ENCODE measurements around the gene DCPS.

The DCPS gene

GRCh38 chr11:126328444-126328843 lies 24.6 kb downstream of the DCPS start:
- DNase-seq (ENCODE audit: low read depth), result no peak

DNA sequence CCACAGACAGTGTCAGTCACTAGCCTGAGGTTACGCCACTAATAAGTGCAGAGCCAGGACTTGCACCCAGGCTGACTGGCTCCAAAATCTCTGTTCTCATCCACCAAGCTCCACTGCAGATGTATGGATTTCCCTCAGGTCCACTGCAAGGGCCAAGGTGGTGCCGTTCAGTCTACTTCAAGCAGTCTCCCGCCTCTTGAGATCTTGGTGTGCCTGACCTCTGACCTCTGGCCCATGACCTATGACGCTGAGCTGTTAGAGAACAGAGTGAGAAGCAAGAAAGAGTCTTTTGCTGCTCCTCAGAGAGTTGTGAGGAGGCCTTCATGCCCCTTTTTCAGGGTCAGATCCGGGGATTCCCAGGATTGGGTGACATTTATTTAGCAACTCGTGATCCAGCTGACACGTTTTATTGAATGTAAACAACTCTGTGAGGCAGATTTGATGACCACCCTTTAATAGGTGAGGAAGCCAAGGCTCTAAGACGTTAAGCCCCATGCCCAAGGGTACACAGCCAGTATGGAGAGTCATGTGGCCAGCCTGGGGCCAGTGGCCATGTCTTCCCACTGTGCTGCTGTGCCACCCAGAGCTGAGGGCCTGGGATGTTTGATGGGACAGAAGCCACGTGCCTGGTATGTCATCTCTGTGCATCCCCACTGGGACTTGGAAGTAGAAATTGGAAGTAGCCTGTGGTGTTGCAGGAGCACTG lies 25.2 kb downstream of the DCPS start:
- DNase-seq (ENCODE audit: low read depth), result no peak

GRCh38 chr11:126329644-126330211 lies 25.9 kb downstream of the DCPS start:
- DNase-seq (ENCODE audit: low read depth), result no peak

GRCh38 chr11:126331286-126331685 lies 27.4 kb downstream of the DCPS start:
- no peak for DNase-seq (ENCODE audit: low read depth)

- DNase-seq (ENCODE audit: low read depth), result no peak
Measured at GRCh38 chr11:126332221-126332711, 28.4 kb downstream of the DCPS start.

DNA sequence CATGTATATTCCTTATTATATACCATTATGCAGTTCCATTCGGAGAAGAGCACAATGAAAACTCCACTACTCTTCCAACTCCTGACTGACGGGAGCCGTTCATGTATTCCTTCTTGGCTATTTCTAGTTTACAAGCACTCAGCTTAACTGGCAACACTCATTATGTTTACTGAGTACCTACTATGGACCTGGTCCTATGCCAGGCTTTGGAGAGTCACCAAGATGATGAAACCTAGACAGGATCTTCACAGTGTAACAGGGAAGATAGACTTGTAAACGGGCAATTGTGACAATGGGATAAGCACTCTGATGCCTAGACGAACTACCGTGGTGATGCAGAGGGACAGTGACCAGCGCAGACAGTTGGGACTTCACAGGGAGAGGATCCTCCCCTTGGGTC lies 29.3 kb downstream of the DCPS start:
- no peak for DNase-seq (ENCODE audit: low read depth)

DNA sequence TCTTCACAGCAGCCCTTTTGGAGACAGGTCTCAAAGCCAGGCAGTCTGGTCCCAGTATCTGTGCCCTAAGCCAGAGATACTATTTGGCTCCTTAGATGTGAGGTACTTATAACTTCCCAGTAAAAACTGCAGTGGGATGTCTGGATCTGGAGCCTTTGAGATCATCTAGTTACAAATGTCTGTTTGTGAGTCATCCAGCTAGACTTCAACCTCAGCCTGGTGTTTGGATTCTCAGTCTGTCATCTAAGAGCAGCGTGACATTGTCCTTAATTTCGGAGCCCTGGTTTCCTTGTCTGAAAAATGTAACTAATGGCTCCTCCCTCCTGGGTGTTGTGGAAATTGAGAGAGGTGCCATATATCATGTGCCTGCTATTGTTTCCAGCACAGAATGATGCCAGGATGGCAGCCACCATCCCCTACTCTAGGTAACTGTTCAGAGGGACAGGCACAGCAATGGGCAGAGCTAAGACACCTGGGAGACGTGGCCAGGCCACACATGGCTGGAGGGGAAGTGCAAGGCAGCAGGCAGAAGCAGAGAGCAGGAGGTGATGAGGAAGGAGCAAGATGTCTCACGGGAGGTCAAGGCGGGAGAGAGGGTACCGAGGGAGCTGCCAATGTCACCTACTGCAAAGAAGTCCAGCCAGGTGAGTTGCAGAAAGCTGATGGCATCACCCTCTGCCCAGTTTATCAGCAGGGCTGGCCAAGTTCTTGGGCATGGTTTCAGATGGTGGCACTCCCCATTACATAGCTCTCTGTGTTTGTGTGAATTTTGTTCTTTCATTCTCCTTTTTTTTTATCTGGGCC lies 31.0 kb downstream of the DCPS start:
- no peak for DNase-seq (ENCODE audit: low read depth)

DNA sequence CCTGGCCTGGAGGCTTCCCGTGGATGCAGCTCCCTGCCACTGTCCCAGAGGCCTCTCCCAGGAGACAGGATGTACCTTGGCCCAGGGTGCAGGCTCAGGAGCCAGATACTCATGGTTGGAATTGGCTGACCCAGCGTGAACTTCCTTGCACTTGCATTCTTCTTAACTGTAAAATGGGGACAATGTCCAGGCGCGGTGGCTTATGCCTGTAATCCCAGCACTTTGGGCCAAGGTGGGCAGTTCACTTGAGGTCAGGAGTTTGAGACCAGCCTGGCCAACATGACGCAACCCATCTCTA lies 31.6 kb downstream of the DCPS start:
- no peak for DNase-seq (ENCODE audit: low read depth)

- no peak for DNase-seq (ENCODE audit: low read depth)
Measured at GRCh38 chr11:126336138-126336541, 32.3 kb downstream of the DCPS start.

GRCh38 chr11:126336671-126337101 lies 32.8 kb downstream of the DCPS start:
- no peak for DNase-seq (ENCODE audit: low read depth)

GRCh38 chr11:126337126-126337473 lies 33.2 kb downstream of the DCPS start:
- no peak for DNase-seq (ENCODE audit: low read depth)

DNA sequence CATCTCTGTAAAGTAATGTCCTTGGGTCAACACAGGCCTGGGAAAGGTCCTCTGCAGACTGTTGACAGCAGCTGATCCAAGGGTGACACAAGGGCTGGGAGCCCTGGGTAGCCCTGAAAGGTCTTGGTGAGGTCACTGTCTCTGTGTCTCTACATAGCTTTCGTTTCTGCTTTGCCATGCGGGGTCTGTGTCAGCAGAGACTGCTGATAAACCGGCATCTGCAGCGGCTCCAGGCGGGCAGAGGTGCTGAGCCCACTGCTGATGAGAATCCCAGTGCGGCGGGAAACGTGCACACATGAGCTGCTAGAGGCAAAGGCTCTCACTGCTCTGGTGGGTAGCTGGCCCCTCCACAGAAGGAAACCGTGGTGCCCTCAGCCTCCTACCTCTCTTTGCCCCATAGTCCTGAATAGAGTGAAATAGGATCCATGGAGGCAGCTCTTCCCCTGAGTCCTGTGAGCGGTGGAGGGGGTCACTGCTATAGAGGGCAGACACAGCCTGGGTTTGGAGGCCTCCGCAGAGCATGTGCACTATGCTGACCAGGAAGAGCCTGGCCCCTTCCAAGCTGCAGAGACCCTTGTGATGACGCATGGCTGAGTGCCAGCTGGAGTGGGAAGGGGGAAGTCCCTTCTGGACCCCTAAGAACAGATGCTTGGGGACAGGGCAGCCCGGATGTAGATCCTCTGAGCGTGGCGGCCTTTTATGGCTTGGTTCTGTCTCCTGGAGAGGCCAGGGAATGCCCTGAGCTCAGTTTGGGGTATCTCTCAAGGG lies 33.8 kb downstream of the DCPS start:
- no peak for DNase-seq (ENCODE audit: low read depth)

DNA sequence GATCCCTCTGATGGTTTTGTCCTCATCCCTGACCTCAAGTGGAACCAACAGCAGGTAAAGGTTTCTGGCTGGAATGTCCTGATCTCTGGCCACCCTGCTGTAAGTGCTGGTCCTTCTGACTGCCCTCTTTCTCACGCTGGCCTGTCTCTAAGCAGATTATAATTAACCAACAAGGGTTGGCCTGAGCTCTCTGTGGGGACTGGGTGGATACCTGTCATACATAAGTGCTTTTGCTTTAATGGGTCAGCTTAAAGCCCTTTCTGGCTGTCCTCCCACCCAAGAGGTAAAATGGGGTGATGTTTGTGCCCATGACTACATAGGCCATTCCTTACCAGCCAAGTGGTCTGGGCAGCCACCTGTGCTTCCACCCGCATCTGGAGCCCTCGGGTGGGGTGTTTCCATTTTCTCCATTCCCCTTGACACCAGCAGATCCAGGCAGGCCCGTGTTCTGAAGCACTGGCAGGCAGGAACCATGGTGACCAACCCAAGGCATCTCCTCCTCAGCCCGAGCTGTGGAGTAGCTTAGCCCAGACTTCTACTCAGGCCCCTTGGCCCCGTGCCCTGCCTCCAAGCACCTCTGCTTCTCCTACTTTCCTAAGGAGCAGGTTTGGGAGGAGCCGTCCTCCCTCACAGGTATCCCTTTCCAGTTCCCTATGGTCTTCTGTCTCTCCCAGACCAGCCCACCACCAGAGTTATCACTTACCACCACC lies 34.6 kb downstream of the DCPS start:
- no peak for DNase-seq (ENCODE audit: low read depth)

GRCh38 chr11:126339073-126339862 lies 35.4 kb downstream of the DCPS start:
- no peak for DNase-seq (ENCODE audit: low read depth)

GRCh38 chr11:126339863-126340434 lies 36.1 kb downstream of the DCPS start:
- no peak for DNase-seq (ENCODE audit: low read depth)

- no peak for DNase-seq (ENCODE audit: low read depth)
Measured at GRCh38 chr11:126340960-126341606, 37.2 kb downstream of the DCPS start.

GRCh38 chr11:126341760-126342161 lies 37.9 kb downstream of the DCPS start:
- no peak for DNase-seq (ENCODE audit: low read depth)

DNA sequence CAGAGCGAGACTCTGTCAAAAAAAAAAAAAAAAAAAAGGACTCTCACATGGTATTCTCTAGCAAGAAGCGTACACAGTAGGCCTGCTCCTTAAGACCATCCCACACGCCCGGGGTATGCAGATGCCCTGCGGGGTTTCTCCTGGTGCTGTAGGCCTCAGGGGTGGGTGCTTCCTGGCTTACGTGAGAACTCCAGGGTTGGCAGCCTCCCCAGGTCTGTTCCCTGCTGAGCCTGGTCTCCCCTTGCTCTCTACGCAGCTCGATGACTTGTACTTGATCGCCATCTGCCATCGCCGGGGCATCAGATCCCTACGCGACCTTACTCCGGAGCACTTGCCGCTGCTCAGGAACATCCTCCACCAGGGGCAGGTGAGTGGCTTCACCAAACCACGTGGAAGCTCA lies 39.2 kb downstream of the DCPS start:
- DNase-seq (ENCODE audit: low read depth), result no peak

GRCh38 chr11:126344141-126345080 lies 40.6 kb downstream of the DCPS start:
- no peak for DNase-seq (ENCODE audit: low read depth)

All from stimulated activated CD8-positive, alpha-beta memory T cell treated with anti-CD3 and anti-CD28 coated beads, Interleukin-15, amount 100 ng/mL, for 1 hour (primary cell).